Endothelial cell of umbilical vein (primary cell): ENCODE measurements around the gene GNAL. TPM values are rescaled to one million over a fixed set of nuclear protein-coding genes. Genes with fewer than 3 reads are reported as not detected.

Experiments used
- BruUV-seq: library from RNA; stranded (reverse); fragments of 400-500 nt; replicated peaks from 2 replicates; lab custom pipeline; 2021; lab: Mats Ljungman, UMichigan
- CTCF ChIA-PET: fragments of 300-600, 350-600 bp; sonication (Branson Sonifier 250); formaldehyde crosslinking; loops from one replicate; lab custom pipeline; 2021; ENCODE audit warnings: antibody characterized with exemption, inconsistent platforms; lab: Charles Lee
- POLR2A ChIA-PET: fragments of 300-600, 350-600 bp; sonication (Branson Sonifier 250); formaldehyde crosslinking; loops from one replicate; lab custom pipeline; 2021; ENCODE audit warnings: antibody characterized with exemption, inconsistent platforms; lab: Charles Lee
- DNase-seq: peaks from one replicate; pipeline ENCODE4 v3.0.0-alpha.2; 2011; ENCODE audit warnings: low read depth, low spot score
- FAIRE-seq: peaks from 2 replicates; lab custom pipeline; 2011; peaks lifted over from hg19 to GRCh38; lab: Jason Lieb, UNC
- H2AFZ ChIP-seq: 2 replicates; pipeline ENCODE4 v1.6.0; 2012; ENCODE audit warnings: low read depth, low read length, control low read depth, inconsistent platforms
- H3K27ac ChIP-seq: 2 replicates; pipeline ENCODE4 v1.5.1; 2011; ENCODE audit warnings: low read depth, mild to moderate bottlenecking, control low read depth, low read length, moderate library complexity; ENCODE audit not compliant: insufficient read depth
- H3K27me3 ChIP-seq, 2 experiments: 2 replicates each; pipeline versions ENCODE4 v1.6.0 to v1.6.1; 2011; ENCODE audit warnings: low read length in 2 of 2, mixed read lengths in 1 of 2; ENCODE audit not compliant: control insufficient read depth in 2 of 2, insufficient read depth in 2 of 2
- H3K36me3 ChIP-seq, 2 experiments: 2 replicates in 1 of 2; 3 replicates in 1 of 2; pipeline ENCODE4 v1.5.1; 2011; ENCODE audit warnings: low read length in 2 of 2, mild to moderate bottlenecking in 1 of 2, moderate library complexity in 1 of 2; ENCODE audit not compliant: control insufficient read depth in 2 of 2, insufficient read depth in 2 of 2; ENCODE audit errors: extremely low read depth in 1 of 2
- H3K4me1 ChIP-seq: 3 replicates; pipeline ENCODE4 v1.5.1; 2011; ENCODE audit warnings: mild to moderate bottlenecking, low read length; ENCODE audit not compliant: control insufficient read depth, insufficient read depth; ENCODE audit errors: extremely low read depth
- H3K4me2 ChIP-seq: 2 replicates; pipeline ENCODE4 v1.6.1; 2011; ENCODE audit warnings: low read length, control low read depth, mixed read lengths; ENCODE audit not compliant: insufficient read depth
- H3K4me3 ChIP-seq, 3 experiments: fragments of 200-600 bp in 1 of 3; sonication (generic), shearing (Covaris generic) in 1 of 3; replicated peaks in 1 of 3; 2 replicates each; pipeline ENCODE4 v1.5.1; 2011 to 2016; ENCODE audit warnings: control low read depth in 3 of 3, low read length in 3 of 3, mild to moderate bottlenecking in 2 of 3, inconsistent platforms in 1 of 3, low read depth in 1 of 3, moderate library complexity in 1 of 3; ENCODE audit not compliant: insufficient read depth in 1 of 3
- H3K79me2 ChIP-seq: 2 replicates; pipeline ENCODE4 v1.6.0; 2012; ENCODE audit warnings: low read length, inconsistent platforms; ENCODE audit not compliant: control insufficient read depth, insufficient read depth
- H3K9ac ChIP-seq: replicated peaks from 2 replicates; pipeline ENCODE3; 2011; ENCODE audit warnings: low read length, control low read depth; ENCODE audit not compliant: insufficient read depth; ENCODE audit errors: extremely low read depth
- H3K9me1 ChIP-seq: replicated peaks from 3 replicates; pipeline ENCODE4 v1.6.0; 2011; ENCODE audit warnings: mild to moderate bottlenecking, low read length; ENCODE audit not compliant: control insufficient read depth, insufficient read depth; ENCODE audit errors: extremely low read depth
- H3K9me3 ChIP-seq: replicated peaks from 2 replicates; pipeline ENCODE4 v1.5.1; 2012; ENCODE audit warnings: low read length, inconsistent platforms; ENCODE audit not compliant: control insufficient read depth, insufficient read depth
- H4K20me1 ChIP-seq: replicated peaks from 2 replicates; pipeline ENCODE3; 2011; ENCODE audit warnings: mild to moderate bottlenecking, low read length; ENCODE audit not compliant: control insufficient read depth, insufficient read depth; ENCODE audit errors: extremely low read depth
- CTCF ChIP-seq, 2 donors: IDR thresholded peaks; 1 replicate in 1 of 2; 2 replicates in 1 of 2; pipeline ENCODE4 v1.5.1; 2011; ENCODE audit warnings: low read length in 2 of 2, mild to moderate bottlenecking in 2 of 2, moderate library complexity in 2 of 2, control low read depth in 1 of 2, inconsistent platforms in 1 of 2, low read depth in 1 of 2; ENCODE audit not compliant: insufficient read depth in 1 of 2; ENCODE audit errors: extremely low read depth in 1 of 2
- EZH2 ChIP-seq: IDR thresholded peaks from 2 replicates; pipeline ENCODE4 v1.6.1; 2012; ENCODE audit warnings: borderline replicate concordance, low read depth, mild to moderate bottlenecking, moderate library complexity, low read length, inconsistent platforms; ENCODE audit not compliant: severe bottlenecking
- FOS ChIP-seq: IDR thresholded peaks from 2 replicates; pipeline ENCODE4 v1.6.1; 2011; ENCODE audit warnings: mild to moderate bottlenecking, low read length, moderate library complexity, borderline replicate concordance; ENCODE audit not compliant: insufficient read depth
- GATA2 ChIP-seq: IDR thresholded peaks from 2 replicates; pipeline ENCODE4 v1.7.0; 2011; ENCODE audit warnings: low read depth, mild to moderate bottlenecking, moderate library complexity, mixed read lengths, low read length; ENCODE audit not compliant: insufficient read length, insufficient read depth
- JUN ChIP-seq: IDR thresholded peaks from 2 replicates; pipeline ENCODE4 v1.6.1; 2011; ENCODE audit warnings: borderline replicate concordance, low read depth; ENCODE audit not compliant: insufficient read length, insufficient read depth
- POLR2AphosphoS5 ChIP-seq: IDR thresholded peaks from 2 replicates; pipeline ENCODE4 v1.6.1; 2012; ENCODE audit warnings: low read depth, mild to moderate bottlenecking, control low read depth, low read length, moderate library complexity; ENCODE audit not compliant: insufficient read depth
- dilution Hi-C: fragments of 300-500 bp; cut with MboI; formaldehyde crosslinking; loops from one replicate; pipeline ENCODE4 v1.15.0; 2019; ENCODE audit warnings: low sequenced_read_pairs; ENCODE audit not compliant: extremely low pct_ligation_motif_present
- intact Hi-C: fragments of 100-400 bp; cut with micrococcal nuclease; formaldehyde crosslinking; loops from one replicate; pipeline ENCODE4 v1.10.0; 2022
- polyA plus RNA-seq, 4 experiments: library from polyadenylated mRNA; depleted of rRNA in 3 of 4; stranded (reverse) in 3 of 4; unstranded in 1 of 4; fragments of >200 nt; gene quantifications; 2 replicates each; pipeline versions ENCODE4 v1.2.1 to v1.2.3, GENCODE V29; 2011 to 2012; ENCODE audit warnings: missing spikeins in 1 of 4
- total RNA-seq: library from RNA; stranded (reverse); gene quantifications from 2 replicates; pipeline ENCODE4 v1.2.3, GENCODE V29; 2021

GNAL gene
- total and polyA plus RNA-seq, 2 donors (not counting 3 experiments of a cell fraction or from before 2014, with no cell fraction given), result 0.07 to 0.73 TPM

- POLR2A ChIA-PET, result no interaction called here
- H3K27me3 ChIP-seq, result no peaks in the 10 kb centered on the region
Measured at GRCh38 chr18:11719621-11720020, 30.6 kb downstream of the GNAL start.

More at GRCh38 chr18:11719621-11720020, 30.6 kb downstream of the GNAL start:
- FAIRE-seq, result no peak
- no peak overlapping the region for H3K4me3 ChIP-seq
- H3K4me1 ChIP-seq, result no peaks in the 10 kb centered on the region
- no peak overlapping the region for H3K4me2 ChIP-seq
- no peak for DNase-seq
- CTCF ChIA-PET, result no interaction called here
- no TSS peak for BruUV-seq
- TF ChIP-seq JUN (no peak), GATA2 (no peak), FOS (no peak), CTCF (IDR thresholded peaks at IDR 0.05; ENCODE audit: extremely low read depth in 1 of 2, insufficient read depth in 1 of 2, low read depth in 1 of 2, low read length in 2 of 2) (no peak), EZH2 (no peak), POLR2AphosphoS5 (no peak)
- no peaks in the 10 kb centered on the region for H3K79me2 ChIP-seq
- no peak overlapping the region for H3K27ac ChIP-seq
- no peaks in the 10 kb centered on the region for H3K36me3 ChIP-seq
- dilution Hi-C loops (no loop called here), intact Hi-C loops (no loop called here)
- H3K9me3 ChIP-seq, result no peaks in the 10 kb centered on the region
- no peaks in the 10 kb centered on the region for H4K20me1 ChIP-seq
- H3K9me1 ChIP-seq, result no peaks in the 10 kb centered on the region
- H3K9ac ChIP-seq, result no peak overlapping the region
- H2AFZ ChIP-seq, result no peak overlapping the region
